Sigmoid colon (tissue), 7 donors: ENCODE data around the gene PPP2R5E. TPM values are rescaled to one million over a fixed set of nuclear protein-coding genes. Genes with fewer than 3 reads are reported as not detected.

ENCODE experiments used
- DNase-seq: peaks from one replicate; pipeline ENCODE4 v3.0.0-alpha.2; 2019
- H3K27ac ChIP-seq, 4 donors: fragments of 200-600 bp; sonication (generic); one replicate each; pipeline ENCODE4 v1.5.1; 2016 to 2019; ENCODE audit warnings: mild to moderate bottlenecking in 1 of 4
- H3K27me3 ChIP-seq, 3 donors: fragments of 200-600 bp; sonication (generic); one replicate each; pipeline ENCODE4 v1.5.1; 2019; ENCODE audit warnings: mild to moderate bottlenecking in 1 of 3
- H3K36me3 ChIP-seq, 4 donors: fragments of 200-600 bp; sonication (generic); one replicate each; pipeline ENCODE4 v1.5.1; 2016 to 2019
- H3K4me1 ChIP-seq, 4 donors: fragments of 200-600 bp; sonication (generic); one replicate each; pipeline ENCODE4 v1.5.1; 2017 to 2019
- H3K4me3 ChIP-seq, 4 donors: fragments of 200-600 bp; sonication (generic); one replicate each; pipeline ENCODE4 v1.5.1; 2017 to 2019; ENCODE audit warnings: mild to moderate bottlenecking in 2 of 4, moderate library complexity in 1 of 4
- H3K9me3 ChIP-seq, 4 donors: fragments of 200-600 bp in 3 of 4; sonication (generic) in 3 of 4; one replicate each; pipeline versions ENCODE4 v1.5.1 to v1.6.1; 2013 to 2019
- CTCF ChIP-seq, 4 experiments: fragments of 450-650 bp in 3 of 4; fragments of 200-600 bp in 1 of 4; IDR thresholded peaks; one replicate each; pipeline ENCODE4 v1.5.1; 2016 to 2019; ENCODE audit warnings: antibody characterized with exemption in 4 of 4, mild to moderate bottlenecking in 3 of 4, moderate library complexity in 2 of 4
- EP300 ChIP-seq, 4 donors: sonication (generic); formaldehyde crosslinking; IDR thresholded peaks; one replicate each; pipeline ENCODE4 v1.6.1; 2017; ENCODE audit warnings: antibody characterized with exemption in 4 of 4
- POLR2A ChIP-seq, 2 donors: fragments of 450-650 bp; IDR thresholded peaks; one replicate each; pipeline ENCODE4 v1.6.1; 2016; ENCODE audit warnings: antibody characterized with exemption in 2 of 2, mild to moderate bottlenecking in 2 of 2, moderate library complexity in 2 of 2
- POLR2AphosphoS5 ChIP-seq, 4 donors: sonication (generic); formaldehyde crosslinking; IDR thresholded peaks; one replicate each; pipeline ENCODE4 v1.6.1; 2017; ENCODE audit warnings: antibody characterized with exemption in 4 of 4
- WGBS, 2 donors: extraction: QIAGEN DNeasy Blood & Tissue Kit; methylation state at CpG; one replicate each; pipeline ENCODE4 v1.1.7; 2013; 5-methylcytosine and 5-hydroxymethylcytosine counted together
- intact Hi-C: fragments of 100-400 bp; cut with DNase I; formaldehyde crosslinking; loops from one replicate; pipeline ENCODE4 v1.15.1; 2023
- polyA plus RNA-seq, 3 donors: library from polyadenylated mRNA; stranded (reverse); fragments of 200-250 nt; gene quantifications; one replicate each; pipeline ENCODE4 v1.2.3, GENCODE V29; 2013
- total RNA-seq, 4 donors: library from RNA; depleted of rRNA; stranded (reverse); fragments of >200 nt; gene quantifications; one replicate each; pipeline ENCODE4 v1.1.0, GENCODE V29; 2016
- donor health status: healthy with polysubstance abuse.
- donor health status: Bipolar disorder and iron deficiency.
- donor health status: healthy.

The PPP2R5E gene
- total and polyA plus RNA-seq, 7 donors: 10.8 to 28.9 (median 23.7) TPM

- Histone ChIP-seq H3K9me3 (no peaks in the 10 kb centered on the region), H3K27me3 (no peaks in the 10 kb centered on the region), H3K27ac (no peak overlapping the region), H3K4me3 (peak overlapping the region in 2 of 4 donors; percentile 99 to 100), H3K36me3 (no peaks in the 10 kb centered on the region), H3K4me1 (peaks cover 0 to 34% (median 19%) of the 10 kb centered on the region in 4 donors)
- no peak for TF ChIP-seq POLR2A (IDR thresholded peaks at IDR 0.05)
- no peak for TF ChIP-seq POLR2AphosphoS5 (IDR thresholded peaks at IDR 0.05)
- peak in 1 of 4 experiments; percentile 35 for TF ChIP-seq CTCF (IDR thresholded peaks at IDR 0.05)
- TF ChIP-seq EP300 (IDR thresholded peaks at IDR 0.05): no peak
- no peak for DNase-seq
- intact Hi-C loops: loop anchor here (1.0 to 5.0 kb wide), 6 partner anchors 52 to 183 kb away; partner anchors contain the start of gene SGPP1
- WGBS, 2 donors: 7 to 29% methylated on average over 6 of the region's 6 CpGs
These were observed 1.6 kb upstream of the PPP2R5E start for GRCh38 chr14:63544591-63545299.

- H3K4me1 ChIP-seq: peaks cover 0 to 34% (median 19%) of the 10 kb centered on the region in 4 donors
- no peak for DNase-seq
- TF ChIP-seq POLR2AphosphoS5 (IDR thresholded peaks at IDR 0.05) (no peak), POLR2A (IDR thresholded peaks at IDR 0.05) (no peak), EP300 (IDR thresholded peaks at IDR 0.05) (no peak), CTCF (IDR thresholded peaks at IDR 0.05) (no peak)
- no peaks in the 10 kb centered on the region for H3K27me3 ChIP-seq
- WGBS, 2 donors: 0% methylated on average over 22 of the region's 22 CpGs
- H3K4me3 ChIP-seq: peak overlapping the region; percentile 72 to 100 (median 94)
- peak overlapping the region; percentile 86 to 97 (median 96) for H3K27ac ChIP-seq
- no peaks in the 10 kb centered on the region for H3K9me3 ChIP-seq
- intact Hi-C loops: loop anchor here (1.0 to 5.0 kb wide), 7 partner anchors 52 to 183 kb away; partner anchors contain the start of gene SGPP1
- H3K36me3 ChIP-seq: peaks cover 0 to 7% (median 2%) of the 10 kb centered on the region in 4 donors
These were observed 739 bp upstream of the PPP2R5E start for GRCh38 chr14:63543826-63544406.

- WGBS, 2 donors: 1% methylated on average over 46 of the region's 46 CpGs
- Histone ChIP-seq H3K27me3 (no peaks in the 10 kb centered on the region), H3K36me3 (peaks cover 0 to 22% (median 7%) of the 10 kb centered on the region in 4 donors), H3K4me1 (peaks cover 0 to 34% (median 19%) of the 10 kb centered on the region in 4 donors), H3K9me3 (no peaks in the 10 kb centered on the region), H3K4me3 (peak overlapping the region; percentile 72 to 100 (median 94)), H3K27ac (peak overlapping the region; percentile 86 to 97 (median 96))
- intact Hi-C loops: loop anchor here (5.0 kb wide), 5 partner anchors 50 to 185 kb away; partner anchors contain the start of gene SGPP1
- TF ChIP-seq POLR2A (IDR thresholded peaks at IDR 0.05) (no peak), EP300 (IDR thresholded peaks at IDR 0.05) (no peak), CTCF (IDR thresholded peaks at IDR 0.05) (no peak), POLR2AphosphoS5 (IDR thresholded peaks at IDR 0.05) (no peak)
- DNase-seq: no peak
These were observed 762 bp downstream of the PPP2R5E start for GRCh38 chr14:63542231-63542999.

- Histone ChIP-seq H3K27me3 (no peaks in the 10 kb centered on the region), H3K36me3 (peaks cover 0 to 59% (median 10%) of the 10 kb centered on the region in 4 donors), H3K9me3 (no peaks in the 10 kb centered on the region), H3K4me1 (peaks cover 0 to 5% (median 2%) of the 10 kb centered on the region in 4 donors), H3K27ac (no peak overlapping the region), H3K4me3 (no peak overlapping the region)
- TF ChIP-seq EP300 (IDR thresholded peaks at IDR 0.05): no peak
- TF ChIP-seq CTCF (IDR thresholded peaks at IDR 0.05): no peak
- no peak for DNase-seq
- intact Hi-C loops: no loop called here
These were observed 7.3 kb downstream of the PPP2R5E start for GRCh38 chr14:63535918-63536317.
